ENCODE measurements around the gene MRGPRX3. TPM values are rescaled to one million over a fixed set of nuclear protein-coding genes. Genes with fewer than 3 reads are reported as not detected.
"Not testable (repeated sequence)": the region's sequence is repeated elsewhere in the genome, so short reads cannot be mapped to it uniquely, and the experiment has no call there.

MRGPRX3 gene
- total RNA-seq, 3 donors from 2014 or later (not counting 1 experiment from before 2014, with no cell fraction given) = not detected

- ATAC-seq = no peak
- no peak for TF ChIP-seq CTCF (IDR thresholded peaks at IDR 0.05)
- peaks cover 4% of the 10 kb centered on the region for H3K4me1 ChIP-seq (ENCODE audit: control insufficient read depth, insufficient read depth, low read length)
- H3K4me3 ChIP-seq (ENCODE audit: low read length) = no peak overlapping the region
- H3K27me3 Mint-ChIP-seq (ENCODE audit: low read depth in 2 of 2) = peaks cover 20 to 33% of the 10 kb centered on the region in 2 donors
- no peaks in the 10 kb centered on the region for H3K36me3 ChIP-seq (ENCODE audit: control insufficient read depth, insufficient read depth, low read length)
- H3K9me3 ChIP-seq (ENCODE audit: control insufficient read depth, insufficient read depth, low read length) = no peaks in the 10 kb centered on the region
- intact Hi-C loops (cut with micrococcal nuclease) = loop anchor here (10.0 kb wide), 1 partner anchor 624 kb away; no protein-coding TSS in a partner anchor
- H3K27ac Mint-ChIP-seq = no peak overlapping the region
- H3K27me3 ChIP-seq (ENCODE audit: control insufficient read depth, insufficient read depth, low read length) = no peaks in the 10 kb centered on the region
- DNase-seq = no peak
- WGBS (ENCODE audit: insufficient coverage) = 37% methylated on average over 2 of the region's 2 CpGs
- H3K9me3 Mint-ChIP-seq = no peaks in the 10 kb centered on the region
- H3K27ac ChIP-seq (ENCODE audit: low read length) = no peak overlapping the region
- no peaks in the 10 kb centered on the region for H3K36me3 Mint-ChIP-seq
- no peak overlapping the region for H3K4me3 Mint-ChIP-seq
- H3K4me1 Mint-ChIP-seq = peaks cover 0 to 8% of the 10 kb centered on the region in 2 donors
Measured at GRCh38 chr11:18111005-18111404, 21.4 kb upstream of the MRGPRX3 start.

GRCh38 chr11:18115360-18116127 lies 16.8 kb upstream of the MRGPRX3 start:
- no peak overlapping the region for H3K4me3 ChIP-seq (ENCODE audit: low read length)
- H3K36me3 ChIP-seq (ENCODE audit: control insufficient read depth, insufficient read depth, low read length) = no peaks in the 10 kb centered on the region
- H3K4me1 Mint-ChIP-seq = peaks cover 0 to 5% of the 10 kb centered on the region in 2 donors
- WGBS (ENCODE audit: insufficient coverage) = 3% methylated on average over 8 of the region's 9 CpGs
- H3K27ac Mint-ChIP-seq = no peak overlapping the region
- no peaks in the 10 kb centered on the region for H3K27me3 ChIP-seq (ENCODE audit: control insufficient read depth, insufficient read depth, low read length)
- TF ChIP-seq CTCF (IDR thresholded peaks at IDR 0.05) = peak; percentile 79
- H3K4me1 ChIP-seq (ENCODE audit: control insufficient read depth, insufficient read depth, low read length) = no peaks in the 10 kb centered on the region
- intact Hi-C loops (cut with micrococcal nuclease) = loop anchor here (1.0 to 10.0 kb wide), 2 partner anchors 619 to 649 kb away; no protein-coding TSS in a partner anchor
- no peak overlapping the region for H3K4me3 Mint-ChIP-seq
- no peak overlapping the region for H3K27ac ChIP-seq (ENCODE audit: low read length)
- DNase-seq (peak; percentile 38 to 82), ATAC-seq (peak; percentile 83 to 91 (median 84))
- H3K9me3 ChIP-seq (ENCODE audit: control insufficient read depth, insufficient read depth, low read length) = no peaks in the 10 kb centered on the region
- H3K36me3 Mint-ChIP-seq = no peaks in the 10 kb centered on the region
- H3K9me3 Mint-ChIP-seq = no peaks in the 10 kb centered on the region
- peaks cover 20 to 41% of the 10 kb centered on the region in 2 donors for H3K27me3 Mint-ChIP-seq (ENCODE audit: low read depth in 2 of 2)

GRCh38 chr11:18121331-18121828 lies 11.0 kb upstream of the MRGPRX3 start:
- H3K27ac Mint-ChIP-seq; DNase-seq; H3K9me3 ChIP-seq (ENCODE audit: control insufficient read depth, insufficient read depth, low read length); H3K36me3 Mint-ChIP-seq; H3K36me3 ChIP-seq (ENCODE audit: control insufficient read depth, insufficient read depth, low read length); intact Hi-C loops (cut with micrococcal nuclease); H3K4me1 ChIP-seq (ENCODE audit: control insufficient read depth, insufficient read depth, low read length); H3K4me1 Mint-ChIP-seq; H3K9me3 Mint-ChIP-seq; ATAC-seq; H3K27me3 ChIP-seq (ENCODE audit: control insufficient read depth, insufficient read depth, low read length); H3K27ac ChIP-seq (ENCODE audit: low read length); H3K4me3 ChIP-seq (ENCODE audit: low read length); H3K4me3 Mint-ChIP-seq: not testable (repeated sequence)
- WGBS (ENCODE audit: insufficient coverage) = 81% methylated on average over 17 of the region's 20 CpGs
- H3K27me3 Mint-ChIP-seq (ENCODE audit: low read depth in 2 of 2) = peaks cover 18 to 26% of the 10 kb centered on the region in 2 donors

- H3K4me3 Mint-ChIP-seq; H3K4me1 ChIP-seq (ENCODE audit: control insufficient read depth, insufficient read depth, low read length); ATAC-seq; H3K9me3 ChIP-seq (ENCODE audit: control insufficient read depth, insufficient read depth, low read length); DNase-seq; intact Hi-C loops (cut with micrococcal nuclease); H3K36me3 Mint-ChIP-seq; H3K4me3 ChIP-seq (ENCODE audit: low read length); H3K9me3 Mint-ChIP-seq; H3K27ac Mint-ChIP-seq; H3K27ac ChIP-seq (ENCODE audit: low read length); H3K27me3 ChIP-seq (ENCODE audit: control insufficient read depth, insufficient read depth, low read length); H3K4me1 Mint-ChIP-seq; H3K36me3 ChIP-seq (ENCODE audit: control insufficient read depth, insufficient read depth, low read length): not testable (repeated sequence)
- peaks cover 28 to 34% of the 10 kb centered on the region in 2 donors for H3K27me3 Mint-ChIP-seq (ENCODE audit: low read depth in 2 of 2)
- WGBS (ENCODE audit: insufficient coverage) = 81% methylated on average over 3 of the region's 4 CpGs
Measured at GRCh38 chr11:18131115-18131514, 1.3 kb upstream of the MRGPRX3 start.

Data from natural killer cell (primary cell).